Stimulated activated CD4-positive, alpha-beta T cell treated with anti-CD3 and anti-CD28 coated beads, Interleukin-2, amount 100 ng/mL, for 24 hours (primary cell): Measurements from ENCODE around the gene C1QTNF8.
"Not testable (repeated sequence)": the region's sequence is repeated elsewhere in the genome, so short reads cannot be mapped to it uniquely, and the experiment has no call there.

Experiments used
- DNase-seq, 2 donors: peaks; one replicate each; pipeline ENCODE4 v3.0.0-alpha.2; 2020

Gene C1QTNF8

GRCh38 chr16:1091992-1092552 lies 4.0 kb downstream of the C1QTNF8 start:
- no peak for DNase-seq

- DNase-seq, result no peak
These were observed 5.1 kb downstream of the C1QTNF8 start for GRCh38 chr16:1090620-1091587.

- no peak for DNase-seq
These were observed 6.0 kb downstream of the C1QTNF8 start for GRCh38 chr16:1089822-1090619.

GRCh38 chr16:1089439-1089821 lies 6.6 kb downstream of the C1QTNF8 start:
- no peak for DNase-seq

GRCh38 chr16:1088295-1089170 lies 7.5 kb downstream of the C1QTNF8 start:
- DNase-seq, result no peak

GRCh38 chr16:1086443-1086842 lies 9.6 kb downstream of the C1QTNF8 start:
- DNase-seq, result not testable (repeated sequence)

GRCh38 chr16:1084971-1085370 lies 11.1 kb downstream of the C1QTNF8 start:
- DNase-seq, result no peak

- DNase-seq, result no peak
These were observed 12.9 kb downstream of the C1QTNF8 start for GRCh38 chr16:1082952-1083675.

GRCh38 chr16:1082266-1082951 lies 13.6 kb downstream of the C1QTNF8 start:
- DNase-seq, result no peak

- DNase-seq, result no peak
These were observed 14.2 kb downstream of the C1QTNF8 start for GRCh38 chr16:1081734-1082265.

GRCh38 chr16:1080801-1081733 lies 15.0 kb downstream of the C1QTNF8 start:
- no peak for DNase-seq

- no peak for DNase-seq
These were observed 16.1 kb downstream of the C1QTNF8 start for GRCh38 chr16:1079786-1080525.

GRCh38 chr16:1079341-1079740 lies 16.7 kb downstream of the C1QTNF8 start:
- DNase-seq, result no peak

- no peak for DNase-seq
These were observed 17.4 kb downstream of the C1QTNF8 start for GRCh38 chr16:1078579-1079021.

- DNase-seq, result no peak
These were observed 18.0 kb downstream of the C1QTNF8 start for GRCh38 chr16:1077877-1078578.

GRCh38 chr16:1076801-1077576 lies 19.1 kb downstream of the C1QTNF8 start:
- DNase-seq, result no peak

GRCh38 chr16:1075546-1075945 lies 20.5 kb downstream of the C1QTNF8 start:
- DNase-seq, result no peak

- DNase-seq, result no peak
These were observed 21.7 kb downstream of the C1QTNF8 start for GRCh38 chr16:1074379-1074649.
